Liver (tissue), 9 donors: ENCODE results near the gene STK40. TPM values are rescaled to one million over a fixed set of nuclear protein-coding genes. Genes with fewer than 3 reads are reported as not detected.

ENCODE experiments used
- DNase-seq: peaks from one replicate; pipeline ENCODE4 v3.0.0-alpha.2; 2017; ENCODE audit warnings: low spot score
- H3K27ac ChIP-seq, 2 donors: one replicate each; pipeline ENCODE4 v1.7.0; 2013; ENCODE audit warnings: inconsistent platforms in 2 of 2, low read length in 2 of 2, control low read depth in 1 of 2, low read depth in 1 of 2, mild to moderate bottlenecking in 1 of 2
- H3K27me3 ChIP-seq, 4 donors: one replicate each; pipeline versions ENCODE4 v1.6.1 to v1.7.0; 2013; ENCODE audit warnings: low read length in 3 of 4, inconsistent platforms in 1 of 4, mild to moderate bottlenecking in 1 of 4, moderate library complexity in 1 of 4; ENCODE audit not compliant: control insufficient read depth in 4 of 4, insufficient read depth in 4 of 4
- H3K36me3 ChIP-seq, 4 donors: one replicate each; pipeline versions ENCODE4 v1.6.1 to v1.7.0; 2013; ENCODE audit warnings: low read length in 3 of 4, mild to moderate bottlenecking in 3 of 4, low read depth in 1 of 4, moderate library complexity in 1 of 4; ENCODE audit not compliant: control insufficient read depth in 4 of 4, insufficient read depth in 3 of 4
- H3K4me1 ChIP-seq, 4 donors: one replicate each; pipeline versions ENCODE4 v1.6.1 to v1.7.0; 2013; ENCODE audit warnings: low read length in 3 of 4, mild to moderate bottlenecking in 3 of 4, moderate library complexity in 1 of 4; ENCODE audit not compliant: control insufficient read depth in 4 of 4, insufficient read depth in 4 of 4
- H3K4me3 ChIP-seq, 3 donors: one replicate each; pipeline versions ENCODE4 v1.6.1 to v1.7.0; 2013; ENCODE audit warnings: low read length in 3 of 3, control low read depth in 1 of 3, low read depth in 1 of 3, mild to moderate bottlenecking in 1 of 3
- H3K9ac ChIP-seq, 2 donors: one replicate each; pipeline ENCODE4 v1.7.0; 2013; ENCODE audit warnings: low read length in 2 of 2, mild to moderate bottlenecking in 2 of 2, moderate library complexity in 2 of 2, control low read depth in 1 of 2, low read depth in 1 of 2
- H3K9me3 ChIP-seq, 4 donors: one replicate each; pipeline versions ENCODE4 v1.6.1 to v1.7.0; 2013; ENCODE audit warnings: low read length in 3 of 4; ENCODE audit not compliant: control insufficient read depth in 4 of 4
- FOXA2 ChIP-seq: IDR thresholded peaks from 2 replicates; pipeline ENCODE4 v1.6.1; 2016; ENCODE audit warnings: antibody characterized with exemption
- GABPA ChIP-seq, 2 donors: IDR thresholded peaks in 1 of 2; conservative IDR thresholded peaks in 1 of 2; 2 replicates each; pipeline ENCODE4 v1.6.1; 2016; ENCODE audit warnings: antibody characterized with exemption in 2 of 2, mild to moderate bottlenecking in 1 of 2, moderate library complexity in 1 of 2
- HNF4A ChIP-seq, 2 donors: conservative IDR thresholded peaks; 2 replicates each; pipeline ENCODE4 v1.6.1; 2016; ENCODE audit warnings: antibody characterized with exemption in 2 of 2, mild to moderate bottlenecking in 2 of 2
- HNF4G ChIP-seq: IDR thresholded peaks from 2 replicates; pipeline ENCODE4 v1.6.1; 2016; ENCODE audit warnings: antibody characterized with exemption
- JUND ChIP-seq, 2 donors: IDR thresholded peaks; 2 replicates each; pipeline ENCODE4 v1.6.1; 2016; ENCODE audit warnings: antibody characterized with exemption in 2 of 2
- SP1 ChIP-seq: IDR thresholded peaks from 2 replicates; pipeline ENCODE4 v1.6.1; 2018; ENCODE audit warnings: antibody characterized with exemption, mild to moderate bottlenecking
- YY1 ChIP-seq: IDR thresholded peaks from 2 replicates; pipeline ENCODE4 v1.6.1; 2016; ENCODE audit warnings: antibody characterized with exemption, mild to moderate bottlenecking
- WGBS: extraction: QIAGEN DNeasy Blood & Tissue Kit; methylation state at CpG from one replicate; pipeline ENCODE4 v1.1.7; 2013; 5-methylcytosine and 5-hydroxymethylcytosine counted together
- polyA plus RNA-seq, 2 donors: library from polyadenylated mRNA; stranded (reverse) in 1 of 2; unstranded in 1 of 2; fragments of 200-250 nt in 1 of 2; fragments of >200 nt in 1 of 2; fragmentation: Nextera tagmentation in 1 of 2; extraction: Ambion mirVana in 1 of 2; gene quantifications; one replicate each; pipeline versions ENCODE4 v1.2.1 to v1.2.3, GENCODE V29; 2013 to 2015
- total RNA-seq, 2 donors: library from RNA; depleted of rRNA; stranded (reverse); fragments of >200 nt; gene quantifications; one replicate each; pipeline ENCODE4 v1.2.3, GENCODE V29; 2014
- TF ChIP-seq, protein P1 (sequence below): IDR thresholded peaks from 2 replicates; pipeline ENCODE4 v1.6.1; 2016; ENCODE audit warnings: antibody characterized with exemption
- TF ChIP-seq, protein P2 (sequence below): IDR thresholded peaks from 2 replicates; pipeline ENCODE4 v1.6.1; 2016; ENCODE audit warnings: antibody characterized with exemption
- TF ChIP-seq, protein P3 (sequence below): IDR thresholded peaks from 2 replicates; pipeline ENCODE4 v1.6.1; 2016; ENCODE audit warnings: antibody characterized with exemption, mild to moderate bottlenecking
- TF ChIP-seq, protein P4 (sequence below): fragments of 150-350 bp; IDR thresholded peaks from 2 replicates; pipeline ENCODE4 v1.5.1; 2017; ENCODE audit warnings: improper control_type of control experiment, low read depth, low read length; ENCODE audit not compliant: missing input control
- TF ChIP-seq, protein P5 (sequence below): IDR thresholded peaks from 2 replicates; pipeline ENCODE4 v1.6.1; 2016; ENCODE audit warnings: antibody characterized with exemption
- donor health status: healthy.
- donor health status: healthy.
- donor health status: healthy.
- donor health status: healthy.
- donor health status: healthy.

Gene STK40
- total and polyA plus RNA-seq, 4 donors: 13.0 to 26.8 (median 21.9) TPM

DNA sequence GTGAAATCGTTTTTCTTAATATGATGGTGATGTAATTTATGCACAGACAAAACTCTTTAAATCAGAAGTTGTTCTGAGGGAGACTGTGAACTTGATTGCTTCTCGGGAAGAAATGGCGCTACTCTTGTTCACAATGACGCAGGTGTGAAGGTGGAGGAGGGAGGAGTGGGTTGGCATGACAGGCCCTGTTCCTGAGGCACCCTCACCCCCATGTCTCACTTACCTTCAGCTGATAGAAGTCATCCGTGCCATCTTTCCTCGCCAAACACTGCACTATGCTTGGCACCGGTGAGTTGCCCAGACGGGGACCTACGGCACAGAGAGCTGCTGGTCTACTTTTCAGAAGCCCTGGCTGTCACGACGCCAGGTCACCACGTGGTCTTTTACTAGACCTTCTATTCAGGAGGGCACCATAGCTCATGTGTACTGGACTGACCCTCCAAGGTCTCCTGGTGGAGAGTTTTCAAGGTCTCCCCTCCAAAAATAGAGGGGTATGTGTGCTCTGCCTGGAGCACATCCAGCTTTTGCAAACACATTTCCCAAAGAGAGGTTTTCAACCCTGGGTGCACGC is 27.1 kb downstream of the STK40 start:
- no peak for TF ChIP-seq SP1
- no peak for TF ChIP-seq FOXA2
- no peak for TF ChIP-seq JUND (IDR thresholded peaks at IDR 0.05)
- TF ChIP-seq YY1: no peak
- TF ChIP-seq, protein P1, sequence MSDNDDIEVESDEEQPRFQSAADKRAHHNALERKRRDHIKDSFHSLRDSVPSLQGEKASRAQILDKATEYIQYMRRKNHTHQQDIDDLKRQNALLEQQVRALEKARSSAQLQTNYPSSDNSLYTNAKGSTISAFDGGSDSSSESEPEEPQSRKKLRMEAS: no peak
- TF ChIP-seq, protein P2, sequence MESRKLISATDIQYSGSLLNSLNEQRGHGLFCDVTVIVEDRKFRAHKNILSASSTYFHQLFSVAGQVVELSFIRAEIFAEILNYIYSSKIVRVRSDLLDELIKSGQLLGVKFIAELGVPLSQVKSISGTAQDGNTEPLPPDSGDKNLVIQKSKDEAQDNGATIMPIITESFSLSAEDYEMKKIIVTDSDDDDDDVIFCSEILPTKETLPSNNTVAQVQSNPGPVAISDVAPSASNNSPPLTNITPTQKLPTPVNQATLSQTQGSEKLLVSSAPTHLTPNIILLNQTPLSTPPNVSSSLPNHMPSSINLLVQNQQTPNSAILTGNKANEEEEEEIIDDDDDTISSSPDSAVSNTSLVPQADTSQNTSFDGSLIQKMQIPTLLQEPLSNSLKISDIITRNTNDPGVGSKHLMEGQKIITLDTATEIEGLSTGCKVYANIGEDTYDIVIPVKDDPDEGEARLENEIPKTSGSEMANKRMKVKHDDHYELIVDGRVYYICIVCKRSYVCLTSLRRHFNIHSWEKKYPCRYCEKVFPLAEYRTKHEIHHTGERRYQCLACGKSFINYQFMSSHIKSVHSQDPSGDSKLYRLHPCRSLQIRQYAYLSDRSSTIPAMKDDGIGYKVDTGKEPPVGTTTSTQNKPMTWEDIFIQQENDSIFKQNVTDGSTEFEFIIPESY: no peak
- TF ChIP-seq, protein P3, sequence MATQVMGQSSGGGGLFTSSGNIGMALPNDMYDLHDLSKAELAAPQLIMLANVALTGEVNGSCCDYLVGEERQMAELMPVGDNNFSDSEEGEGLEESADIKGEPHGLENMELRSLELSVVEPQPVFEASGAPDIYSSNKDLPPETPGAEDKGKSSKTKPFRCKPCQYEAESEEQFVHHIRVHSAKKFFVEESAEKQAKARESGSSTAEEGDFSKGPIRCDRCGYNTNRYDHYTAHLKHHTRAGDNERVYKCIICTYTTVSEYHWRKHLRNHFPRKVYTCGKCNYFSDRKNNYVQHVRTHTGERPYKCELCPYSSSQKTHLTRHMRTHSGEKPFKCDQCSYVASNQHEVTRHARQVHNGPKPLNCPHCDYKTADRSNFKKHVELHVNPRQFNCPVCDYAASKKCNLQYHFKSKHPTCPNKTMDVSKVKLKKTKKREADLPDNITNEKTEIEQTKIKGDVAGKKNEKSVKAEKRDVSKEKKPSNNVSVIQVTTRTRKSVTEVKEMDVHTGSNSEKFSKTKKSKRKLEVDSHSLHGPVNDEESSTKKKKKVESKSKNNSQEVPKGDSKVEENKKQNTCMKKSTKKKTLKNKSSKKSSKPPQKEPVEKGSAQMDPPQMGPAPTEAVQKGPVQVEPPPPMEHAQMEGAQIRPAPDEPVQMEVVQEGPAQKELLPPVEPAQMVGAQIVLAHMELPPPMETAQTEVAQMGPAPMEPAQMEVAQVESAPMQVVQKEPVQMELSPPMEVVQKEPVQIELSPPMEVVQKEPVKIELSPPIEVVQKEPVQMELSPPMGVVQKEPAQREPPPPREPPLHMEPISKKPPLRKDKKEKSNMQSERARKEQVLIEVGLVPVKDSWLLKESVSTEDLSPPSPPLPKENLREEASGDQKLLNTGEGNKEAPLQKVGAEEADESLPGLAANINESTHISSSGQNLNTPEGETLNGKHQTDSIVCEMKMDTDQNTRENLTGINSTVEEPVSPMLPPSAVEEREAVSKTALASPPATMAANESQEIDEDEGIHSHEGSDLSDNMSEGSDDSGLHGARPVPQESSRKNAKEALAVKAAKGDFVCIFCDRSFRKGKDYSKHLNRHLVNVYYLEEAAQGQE: no peak
- no peak for TF ChIP-seq HNF4G
- no peak for TF ChIP-seq GABPA (IDR thresholded peaks at IDR 0.05 in 1 of 2, conservative IDR thresholded peaks at IDR 0.05 in 1 of 2)
- TF ChIP-seq, protein P4, sequence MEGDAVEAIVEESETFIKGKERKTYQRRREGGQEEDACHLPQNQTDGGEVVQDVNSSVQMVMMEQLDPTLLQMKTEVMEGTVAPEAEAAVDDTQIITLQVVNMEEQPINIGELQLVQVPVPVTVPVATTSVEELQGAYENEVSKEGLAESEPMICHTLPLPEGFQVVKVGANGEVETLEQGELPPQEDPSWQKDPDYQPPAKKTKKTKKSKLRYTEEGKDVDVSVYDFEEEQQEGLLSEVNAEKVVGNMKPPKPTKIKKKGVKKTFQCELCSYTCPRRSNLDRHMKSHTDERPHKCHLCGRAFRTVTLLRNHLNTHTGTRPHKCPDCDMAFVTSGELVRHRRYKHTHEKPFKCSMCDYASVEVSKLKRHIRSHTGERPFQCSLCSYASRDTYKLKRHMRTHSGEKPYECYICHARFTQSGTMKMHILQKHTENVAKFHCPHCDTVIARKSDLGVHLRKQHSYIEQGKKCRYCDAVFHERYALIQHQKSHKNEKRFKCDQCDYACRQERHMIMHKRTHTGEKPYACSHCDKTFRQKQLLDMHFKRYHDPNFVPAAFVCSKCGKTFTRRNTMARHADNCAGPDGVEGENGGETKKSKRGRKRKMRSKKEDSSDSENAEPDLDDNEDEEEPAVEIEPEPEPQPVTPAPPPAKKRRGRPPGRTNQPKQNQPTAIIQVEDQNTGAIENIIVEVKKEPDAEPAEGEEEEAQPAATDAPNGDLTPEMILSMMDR: no peak
- peaks cover 13 to 66% (median 44%) of the 10 kb centered on the region in 4 donors for H3K36me3 ChIP-seq
- H3K27ac ChIP-seq: no peak overlapping the region
- no peaks in the 10 kb centered on the region for H3K9me3 ChIP-seq
- DNase-seq: no peak
- no peak overlapping the region for H3K4me3 ChIP-seq
- no peak overlapping the region for H3K9ac ChIP-seq
- no peaks in the 10 kb centered on the region for H3K4me1 ChIP-seq
- WGBS: 92% methylated on average over 13 of the region's 13 CpGs
- no peaks in the 10 kb centered on the region for H3K27me3 ChIP-seq

DNA sequence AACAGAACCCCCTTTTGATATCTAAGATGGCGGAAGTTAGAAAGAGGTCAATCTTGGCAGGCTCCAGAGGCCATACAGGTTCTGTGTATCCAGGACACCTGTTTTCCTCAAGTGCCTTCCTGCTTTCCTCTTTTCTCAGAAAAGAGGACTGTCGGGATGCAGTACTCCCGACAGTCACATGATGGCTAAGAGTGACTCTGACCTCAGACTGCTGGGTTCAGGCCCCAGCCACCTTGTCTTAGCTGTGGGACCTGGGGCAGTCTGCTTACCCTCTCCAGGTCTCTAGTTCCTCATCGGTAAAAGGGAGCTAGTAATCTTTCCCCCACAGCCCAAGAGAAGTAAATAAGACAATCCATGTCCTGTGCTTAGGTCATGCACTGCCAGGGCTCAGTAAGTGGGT is 29.9 kb downstream of the STK40 start:
- no peaks in the 10 kb centered on the region for H3K4me1 ChIP-seq
- WGBS: 79% methylated on average over 4 of the region's 4 CpGs
- TF ChIP-seq HNF4A (conservative IDR thresholded peaks at IDR 0.05): no peak
- TF ChIP-seq, protein P5, sequence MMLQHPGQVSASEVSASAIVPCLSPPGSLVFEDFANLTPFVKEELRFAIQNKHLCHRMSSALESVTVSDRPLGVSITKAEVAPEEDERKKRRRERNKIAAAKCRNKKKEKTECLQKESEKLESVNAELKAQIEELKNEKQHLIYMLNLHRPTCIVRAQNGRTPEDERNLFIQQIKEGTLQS: no peak
- TF ChIP-seq, protein P2: no peak
- TF ChIP-seq JUND (IDR thresholded peaks at IDR 0.05): no peak
- TF ChIP-seq SP1: no peak
- TF ChIP-seq, protein P4: no peak

More for the DNA sequence above, 29.9 kb downstream of the STK40 start:
- Histone ChIP-seq H3K27ac (no peak overlapping the region), H3K36me3 (peaks cover 14 to 68% (median 37%) of the 10 kb centered on the region in 4 donors), H3K4me3 (no peak overlapping the region), H3K27me3 (no peaks in the 10 kb centered on the region), H3K9me3 (no peaks in the 10 kb centered on the region), H3K9ac (no peak overlapping the region)
- no peak for DNase-seq
